Suppressor macrophage treated with lipopolysaccharide for 1 hour (primary cell): ENCODE results near the gene COA3.

Experiments used
- DNase-seq, 3 donors: peaks; one replicate each; pipeline ENCODE4 v3.0.0-alpha.2; 2020 to 2022

The COA3 gene

GRCh38 chr17:42817866-42818265 lies 19.4 kb upstream of the COA3 start:
- no peak for DNase-seq

- DNase-seq, result no peak
Observed at GRCh38 chr17:42814633-42815399, 16.3 kb upstream of the COA3 start.

GRCh38 chr17:42809250-42809649 lies 10.7 kb upstream of the COA3 start:
- no peak for DNase-seq

GRCh38 chr17:42806249-42806648 lies 7.7 kb upstream of the COA3 start:
- no peak for DNase-seq

GRCh38 chr17:42804918-42805367 lies 6.4 kb upstream of the COA3 start:
- no peak for DNase-seq

- no peak for DNase-seq
Observed at GRCh38 chr17:42803074-42803883, 4.8 kb upstream of the COA3 start.

- DNase-seq, result no peak
Observed at GRCh38 chr17:42798011-42798382, 507 bp downstream of the COA3 start.

- DNase-seq, result no peak
Observed at GRCh38 chr17:42797067-42798007, 1.2 kb downstream of the COA3 start.

- DNase-seq, result no peak
Observed at GRCh38 chr17:42796066-42796758, 2.3 kb downstream of the COA3 start.

GRCh38 chr17:42795465-42795864 lies 3.0 kb downstream of the COA3 start:
- DNase-seq, result peak in 1 of 3 donors; percentile 35

GRCh38 chr17:42795061-42795460 lies 3.4 kb downstream of the COA3 start:
- DNase-seq, result no peak

GRCh38 chr17:42792545-42792944 lies 6.0 kb downstream of the COA3 start:
- no peak for DNase-seq

- no peak for DNase-seq
Observed at GRCh38 chr17:42791948-42792347, 6.6 kb downstream of the COA3 start.

- no peak for DNase-seq
Observed at GRCh38 chr17:42787266-42787665, 11.2 kb downstream of the COA3 start.

- peak in 2 of 3 donors; percentile 27 to 60 for DNase-seq
Observed at GRCh38 chr17:42784811-42785592, 13.5 kb downstream of the COA3 start.

GRCh38 chr17:42784409-42784808 lies 14.1 kb downstream of the COA3 start:
- DNase-seq, result peak; percentile 34 to 72 (median 50)

- DNase-seq, result no peak
Observed at GRCh38 chr17:42783791-42784138, 14.7 kb downstream of the COA3 start.

- DNase-seq, result no peak
Observed at GRCh38 chr17:42783062-42783790, 15.3 kb downstream of the COA3 start.

GRCh38 chr17:42782166-42783061 lies 16.1 kb downstream of the COA3 start:
- no peak for DNase-seq

GRCh38 chr17:42781639-42782165 lies 16.8 kb downstream of the COA3 start:
- DNase-seq, result no peak
